Trophoblast cell (in vitro differentiated cells and primary cell): ENCODE data around the gene SEMA4C.

Source experiments
- DNase-seq, 2 donors: peaks; one replicate each; pipeline ENCODE4 v3.0.0-alpha.2; 2016
- H2AFZ ChIP-seq: 2 replicates; pipeline ENCODE4 v1.6.1; 2013; ENCODE audit warnings: low read length, moderate library complexity, mild to moderate bottlenecking; ENCODE audit not compliant: insufficient read depth, poor library complexity
- H2AK5ac ChIP-seq: 2 replicates; pipeline ENCODE4 v1.6.1; 2013; ENCODE audit warnings: mild to moderate bottlenecking, low read length
- H2BK120ac ChIP-seq: 2 replicates; pipeline ENCODE4 v1.6.1; 2013; ENCODE audit warnings: low read length, mild to moderate bottlenecking, moderate library complexity; ENCODE audit not compliant: insufficient read depth, poor library complexity
- H2BK12ac ChIP-seq: 2 replicates; pipeline ENCODE4 v1.6.1; 2013; ENCODE audit warnings: mild to moderate bottlenecking, low read length, moderate library complexity
- H2BK5ac ChIP-seq: 2 replicates; pipeline ENCODE4 v1.6.1; 2013; ENCODE audit warnings: low read length, low read depth, moderate library complexity, mild to moderate bottlenecking; ENCODE audit not compliant: poor library complexity
- H3K14ac ChIP-seq: 2 replicates; pipeline ENCODE4 v1.6.1; 2013; ENCODE audit warnings: mild to moderate bottlenecking, low read length
- H3K18ac ChIP-seq: 2 replicates; pipeline ENCODE4 v1.6.1; 2013; ENCODE audit warnings: mild to moderate bottlenecking, low read length
- H3K23ac ChIP-seq: 2 replicates; pipeline ENCODE4 v1.6.1; 2013; ENCODE audit warnings: low read length
- H3K27ac ChIP-seq: 2 replicates; pipeline ENCODE4 v1.5.1; 2013; ENCODE audit warnings: low read depth, mild to moderate bottlenecking, inconsistent platforms, low read length, moderate library complexity
- H3K27me3 ChIP-seq: 2 replicates; pipeline ENCODE4 v1.6.1; 2013; ENCODE audit warnings: inconsistent platforms, mild to moderate bottlenecking, low read length, moderate library complexity; ENCODE audit not compliant: insufficient read depth
- H3K36me3 ChIP-seq, 2 experiments: 1 replicate in 1 of 2; 2 replicates in 1 of 2; pipeline ENCODE4 v1.6.1; 2013; ENCODE audit warnings: low read length in 2 of 2, mild to moderate bottlenecking in 2 of 2, moderate library complexity in 1 of 2; ENCODE audit not compliant: insufficient read depth in 2 of 2, control insufficient read depth in 1 of 2
- H3K4ac ChIP-seq: 2 replicates; pipeline ENCODE4 v1.6.1; 2013; ENCODE audit warnings: low read depth, mild to moderate bottlenecking, low read length, moderate library complexity
- H3K4me1 ChIP-seq, 2 experiments: 1 replicate in 1 of 2; 2 replicates in 1 of 2; pipeline ENCODE4 v1.6.1; 2013; ENCODE audit warnings: low read length in 2 of 2, mild to moderate bottlenecking in 2 of 2, moderate library complexity in 1 of 2; ENCODE audit not compliant: insufficient read depth in 2 of 2, control insufficient read depth in 1 of 2
- H3K4me2 ChIP-seq: 2 replicates; pipeline ENCODE4 v1.6.1; 2013; ENCODE audit warnings: inconsistent platforms, mild to moderate bottlenecking, low read length, moderate library complexity
- H3K4me3 ChIP-seq: 2 replicates; pipeline ENCODE4 v1.5.1; 2013; ENCODE audit warnings: mild to moderate bottlenecking, low read depth, low read length, inconsistent platforms
- H3K79me1 ChIP-seq: one replicate; pipeline ENCODE4 v1.6.1; 2013; ENCODE audit warnings: low read length
- H3K79me2 ChIP-seq: 2 replicates; pipeline ENCODE4 v1.6.1; 2013; ENCODE audit warnings: low read length, mild to moderate bottlenecking; ENCODE audit not compliant: control insufficient read depth, insufficient read depth, poor library complexity
- H3K9ac ChIP-seq: 2 replicates; pipeline ENCODE4 v1.6.1; 2013; ENCODE audit warnings: mild to moderate bottlenecking, low read length
- H3K9me3 ChIP-seq: 2 replicates; pipeline ENCODE4 v1.6.1; 2013; ENCODE audit warnings: low read depth, mild to moderate bottlenecking, control low read depth, inconsistent platforms, low read length; ENCODE audit not compliant: insufficient read depth
- H4K12ac ChIP-seq: 2 replicates; pipeline ENCODE4 v1.6.1; 2013; ENCODE audit warnings: low read depth, mild to moderate bottlenecking, low read length, moderate library complexity
- H4K8ac ChIP-seq: 2 replicates; pipeline ENCODE4 v1.6.1; 2013; ENCODE audit warnings: low read depth, mild to moderate bottlenecking, low read length, moderate library complexity
- H4K91ac ChIP-seq: one replicate; pipeline ENCODE4 v1.6.1; 2013; ENCODE audit warnings: low read depth, mild to moderate bottlenecking, low read length, moderate library complexity
- WGBS: extraction: QIAGEN DNeasy Blood & Tissue Kit; methylation state at CpG from one replicate; pipeline ENCODE4 v1.1.7; 2013; ENCODE audit warnings: missing lambda C conversion rate; ENCODE audit not compliant: insufficient read length, insufficient coverage; ENCODE audit errors: extremely low coverage; 5-methylcytosine and 5-hydroxymethylcytosine counted together

SEMA4C gene

DNA sequence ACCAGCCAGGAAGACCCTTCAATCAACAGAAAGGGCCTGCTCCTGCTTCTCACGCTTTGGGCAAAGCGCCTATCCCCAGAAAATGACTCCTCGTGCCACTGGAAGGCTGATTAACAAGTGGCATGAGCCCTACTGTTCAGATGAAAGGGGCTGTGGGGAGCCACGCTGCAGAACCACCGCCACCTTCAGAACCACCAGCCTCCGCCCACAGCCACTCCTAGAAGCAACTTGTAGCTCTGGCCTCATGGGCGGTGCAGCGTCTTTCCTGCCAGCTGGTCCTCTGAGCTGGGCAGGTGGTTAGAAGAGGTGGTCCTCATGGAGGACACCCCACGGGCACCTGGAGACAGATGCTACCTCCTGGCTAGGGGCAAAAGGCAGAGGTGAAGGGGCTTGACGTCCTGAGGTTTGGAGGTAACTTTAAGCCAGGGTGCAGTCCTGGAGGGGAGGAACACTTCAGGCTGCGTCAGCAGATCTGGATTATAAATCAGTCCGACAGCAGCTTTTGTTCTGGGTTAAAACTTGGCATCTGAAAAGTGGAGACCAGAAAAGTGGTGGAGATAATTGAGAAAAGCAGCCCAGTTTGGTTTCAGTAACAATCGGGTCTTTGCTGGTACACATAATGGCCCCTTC, 861 bp upstream of the SEMA4C start:
- H3K18ac ChIP-seq: peak overlapping the region; percentile 96
- H3K4ac ChIP-seq: peak overlapping the region; percentile 51
- no peaks in the 10 kb centered on the region for H3K27me3 ChIP-seq
- H4K12ac ChIP-seq: peak overlapping the region; percentile 13
- H2BK120ac ChIP-seq: peak overlapping the region; percentile 93
- peak overlapping the region; percentile 58 for H2BK12ac ChIP-seq
- peak overlapping the region; percentile 69 for H3K4me2 ChIP-seq
- H4K91ac ChIP-seq: peak overlapping the region; percentile 99
- H2BK5ac ChIP-seq: peak overlapping the region; percentile 89
- peaks cover 65% of the 10 kb centered on the region for H3K79me1 ChIP-seq
- H3K4me1 ChIP-seq: peaks cover 46 to 56% of the 10 kb centered on the region in 2 experiments
- no peak overlapping the region for H3K23ac ChIP-seq
- peak; percentile 55 to 71 for DNase-seq
- H2AFZ ChIP-seq: peak overlapping the region; percentile 37
- peak overlapping the region; percentile 59 for H4K8ac ChIP-seq
- H3K79me2 ChIP-seq: peaks cover 47% of the 10 kb centered on the region
- H2AK5ac ChIP-seq: peak overlapping the region; percentile 61
- peaks cover 2% of the 10 kb centered on the region for H3K9me3 ChIP-seq
- peak overlapping the region; percentile 87 for H3K14ac ChIP-seq
- peaks cover 20 to 27% of the 10 kb centered on the region in 2 experiments for H3K36me3 ChIP-seq
- peak overlapping the region; percentile 91 for H3K4me3 ChIP-seq
- no CpG with 5 or more reads among the region's 13 CpGs for WGBS
- H3K27ac ChIP-seq: peak overlapping the region; percentile 93
- H3K9ac ChIP-seq: no peak overlapping the region

DNA sequence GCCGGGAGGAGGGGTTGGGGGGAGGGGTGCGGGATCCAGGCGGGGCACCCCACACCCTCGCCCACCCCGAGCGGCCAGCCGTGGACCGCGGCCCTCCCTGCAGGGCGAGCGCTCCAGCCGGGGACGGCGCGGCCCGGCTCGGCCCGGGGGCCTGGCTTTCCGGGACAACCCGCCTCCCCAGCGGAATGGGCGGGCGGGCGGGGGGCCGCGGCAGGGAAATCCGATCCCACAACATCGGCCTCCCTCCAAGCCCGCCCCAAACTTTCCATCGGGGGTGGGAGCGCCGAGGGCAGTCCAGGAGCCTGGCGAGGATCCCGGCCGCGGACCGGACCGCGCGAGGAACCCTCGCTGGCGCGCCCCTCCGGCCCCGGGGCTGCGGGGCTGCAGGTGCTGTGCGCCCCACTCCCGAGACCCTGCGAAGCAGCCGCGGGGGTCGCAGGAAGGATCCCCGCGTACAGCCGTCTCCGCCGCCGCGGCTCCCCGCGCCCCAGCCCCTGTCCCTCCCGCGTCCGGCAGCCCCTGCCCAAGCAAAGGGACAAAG, 529 bp downstream of the SEMA4C start:
- peak overlapping the region; percentile 93 for H3K27ac ChIP-seq
- H4K8ac ChIP-seq: peak overlapping the region; percentile 91
- WGBS: no CpG with 5 or more reads among the region's 64 CpGs
- peak overlapping the region; percentile 99 for H3K14ac ChIP-seq
- H3K79me2 ChIP-seq: peaks cover 48% of the 10 kb centered on the region
- H3K27me3 ChIP-seq: no peaks in the 10 kb centered on the region
- H2BK120ac ChIP-seq: peak overlapping the region; percentile 98
- H3K4ac ChIP-seq: peak overlapping the region; percentile 100
- peak overlapping the region; percentile 99 for H2BK5ac ChIP-seq
- H4K12ac ChIP-seq: peak overlapping the region; percentile 80
- peaks cover 34 to 41% of the 10 kb centered on the region in 2 experiments for H3K36me3 ChIP-seq
- H3K23ac ChIP-seq: no peak overlapping the region
- peak overlapping the region; percentile 58 for H2AFZ ChIP-seq
- H2BK12ac ChIP-seq: peak overlapping the region; percentile 8
- H3K79me1 ChIP-seq: peaks cover 53% of the 10 kb centered on the region
- H3K4me3 ChIP-seq: peak overlapping the region; percentile 91
- peak overlapping the region; percentile 97 for H3K9ac ChIP-seq
- H4K91ac ChIP-seq: peak overlapping the region; percentile 99
- DNase-seq: peak; percentile 57 to 66
- peak overlapping the region; percentile 89 for H2AK5ac ChIP-seq
- H3K18ac ChIP-seq: peak overlapping the region; percentile 97
- peaks cover 37 to 43% of the 10 kb centered on the region in 2 experiments for H3K4me1 ChIP-seq
- peak overlapping the region; percentile 83 for H3K4me2 ChIP-seq
- peaks cover 2% of the 10 kb centered on the region for H3K9me3 ChIP-seq

DNA sequence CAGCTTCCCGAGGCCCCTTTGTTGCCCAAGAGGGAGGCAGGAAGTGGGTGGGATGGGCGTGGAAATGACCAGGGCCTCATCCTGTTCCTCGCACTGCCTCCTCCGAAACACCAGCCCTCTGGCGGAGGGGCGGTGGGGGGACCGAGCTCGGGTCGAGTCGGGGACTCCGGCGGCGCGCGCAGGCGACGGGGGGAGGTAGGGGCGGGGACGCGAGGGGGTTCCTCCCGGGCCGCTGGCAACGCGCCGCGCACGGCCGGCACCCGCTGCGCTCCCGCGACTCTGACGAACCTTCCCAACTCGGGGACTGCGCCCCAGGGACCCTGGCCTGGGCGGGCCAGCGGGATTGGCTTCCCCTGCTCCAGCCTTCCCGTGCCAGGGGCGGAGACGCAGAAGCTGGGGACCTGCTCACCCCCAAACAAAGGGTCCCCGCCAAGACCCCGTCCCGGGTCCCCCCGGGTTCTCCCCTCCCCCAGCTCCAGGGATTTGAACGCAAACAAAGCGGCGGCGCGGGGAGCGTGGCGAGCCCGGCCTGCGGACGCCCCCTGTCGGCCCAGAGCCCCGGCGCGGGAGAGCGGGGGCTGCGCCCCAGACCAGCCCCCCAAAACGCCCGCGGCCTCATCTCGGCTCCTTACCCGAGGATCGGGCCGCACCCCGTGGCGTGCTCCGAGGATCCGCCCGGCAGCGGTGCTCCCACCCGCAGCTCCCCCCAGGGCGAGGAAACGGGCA, 1.2 kb downstream of the SEMA4C start:
- Histone ChIP-seq H2BK120ac (peak overlapping the region; percentile 98), H4K12ac (peak overlapping the region; percentile 76), H4K91ac (peak overlapping the region; percentile 98), H3K79me2 (peaks cover 48% of the 10 kb centered on the region), H3K9me3 (peaks cover 2% of the 10 kb centered on the region), H3K27ac (peak overlapping the region; percentile 93), H2AFZ (peak overlapping the region; percentile 64), H3K79me1 (peaks cover 47% of the 10 kb centered on the region), H3K9ac (peak overlapping the region; percentile 97), H4K8ac (peak overlapping the region; percentile 91), H3K4me2 (peak overlapping the region; percentile 83), H2BK5ac (peak overlapping the region; percentile 99), H3K4ac (peak overlapping the region; percentile 100), H3K27me3 (no peaks in the 10 kb centered on the region), H3K14ac (peak overlapping the region; percentile 99), H3K4me3 (peak overlapping the region; percentile 91), H3K36me3 (peaks cover 40 to 48% of the 10 kb centered on the region in 2 experiments), H3K18ac (peak overlapping the region; percentile 97), H3K23ac (no peak overlapping the region), H2AK5ac (peak overlapping the region; percentile 84), H2BK12ac (no peak overlapping the region), H3K4me1 (peaks cover 31 to 37% of the 10 kb centered on the region in 2 experiments)
- no CpG with 5 or more reads among the region's 76 CpGs for WGBS
- DNase-seq: peak in 1 of 2 donors; percentile 59

- H3K9me3 ChIP-seq: no peaks in the 10 kb centered on the region
- DNase-seq: no peak
- H3K27me3 ChIP-seq: no peaks in the 10 kb centered on the region
- H4K8ac ChIP-seq: peak overlapping the region; percentile 91
- H3K4me1 ChIP-seq: peaks cover 24 to 30% of the 10 kb centered on the region in 2 experiments
- peak overlapping the region; percentile 94 for H3K14ac ChIP-seq
- H3K4me3 ChIP-seq: peak overlapping the region; percentile 91
- no peak overlapping the region for H3K23ac ChIP-seq
- peaks cover 41% of the 10 kb centered on the region for H3K79me1 ChIP-seq
- H4K91ac ChIP-seq: peak overlapping the region; percentile 98
- peak overlapping the region; percentile 99 for H2BK5ac ChIP-seq
- H3K79me2 ChIP-seq: peaks cover 45% of the 10 kb centered on the region
- peak overlapping the region; percentile 100 for H3K4ac ChIP-seq
- peaks cover 48 to 55% of the 10 kb centered on the region in 2 experiments for H3K36me3 ChIP-seq
- H4K12ac ChIP-seq: peak overlapping the region; percentile 76
- H2AFZ ChIP-seq: peak overlapping the region; percentile 57
- peak overlapping the region; percentile 97 for H3K18ac ChIP-seq
- WGBS: no CpG with 5 or more reads among the region's 27 CpGs
- H3K9ac ChIP-seq: peak overlapping the region; percentile 87
- peak overlapping the region; percentile 93 for H3K27ac ChIP-seq
- peak overlapping the region; percentile 77 for H2BK120ac ChIP-seq
- H2BK12ac ChIP-seq: peak overlapping the region; percentile 53
- H2AK5ac ChIP-seq: peak overlapping the region; percentile 81
- peak overlapping the region; percentile 83 for H3K4me2 ChIP-seq
Observed at GRCh38 chr2:96867756-96868554, 1.9 kb downstream of the SEMA4C start.
